GM23248 (cell line): Measurements from ENCODE around the gene TPM4.

Experiments
- EZH2 ChIP-seq: fragments of 200-600 bp; sonication (generic); IDR thresholded peaks from 2 replicates; pipeline ENCODE4 v1.6.1; 2018; ENCODE audit warnings: antibody characterized with exemption, mild to moderate bottlenecking; ENCODE audit not compliant: insufficient read depth, poor library complexity, severe bottlenecking
- EZH2phosphoT487 ChIP-seq: fragments of 200-600 bp; sonication (generic); IDR thresholded peaks from 2 replicates; pipeline ENCODE4 v1.6.1; 2018; ENCODE audit warnings: antibody characterized with exemption, moderate library complexity, mild to moderate bottlenecking, low read depth; ENCODE audit not compliant: insufficient read depth

- TF ChIP-seq EZH2 (no peak), EZH2phosphoT487 (no peak)
Measured at GRCh38 chr19:16124953-16125352, 48.7 kb downstream of the TPM4 start.
